H1 (cell line): ENCODE results near the gene SMG1. TPM values are rescaled to one million over a fixed set of nuclear protein-coding genes. Genes with fewer than 3 reads are reported as not detected.
"Not testable (repeated sequence)": the region's sequence is repeated elsewhere in the genome, so short reads cannot be mapped to it uniquely, and the experiment has no call there.

ENCODE experiments used
- CTCF ChIA-PET: fragments of 300-600 bp; sonication (Branson Sonifier 250); formaldehyde crosslinking; loops from one replicate; lab custom pipeline; 2021; ENCODE audit not compliant: partially characterized antibody; lab: Charles Lee
- POLR2A ChIA-PET: fragments of 300-600 bp; sonication (Branson Sonifier 250); formaldehyde crosslinking; loops from one replicate; lab custom pipeline; 2021; ENCODE audit warnings: inconsistent platforms; ENCODE audit not compliant: partially characterized antibody; lab: Charles Lee
- DNase-seq, 2 experiments: peaks; one replicate each; pipeline versions ENCODE4 v3.0.0 to v3.0.0-alpha.2; 2010 to 2022; ENCODE audit warnings: low spot score in 2 of 2, low read depth in 1 of 2, mixed read lengths in 1 of 2
- FAIRE-seq: peaks from 2 replicates; lab custom pipeline; 2011; peaks lifted over from hg19 to GRCh38; lab: Jason Lieb, UNC
- H2AFZ ChIP-seq: 2 replicates; pipeline ENCODE4 v1.8.1; 2012; ENCODE audit warnings: low read length, inconsistent platforms
- H2AK5ac ChIP-seq: 2 replicates; pipeline ENCODE4 v1.6.1; 2013; ENCODE audit warnings: low read depth, low read length
- H2BK120ac ChIP-seq: replicated peaks from 2 replicates; pipeline ENCODE3; 2013; ENCODE audit warnings: low read depth, low read length, inconsistent platforms
- H2BK12ac ChIP-seq: 2 replicates; pipeline ENCODE4 v1.6.1; 2013; ENCODE audit warnings: low read depth, low read length
- H2BK15ac ChIP-seq: 2 replicates; pipeline ENCODE4 v1.6.1; 2013; ENCODE audit warnings: low read length
- H2BK20ac ChIP-seq: 2 replicates; pipeline ENCODE4 v1.6.1; 2013; ENCODE audit warnings: low read length
- H2BK5ac ChIP-seq: 2 replicates; pipeline ENCODE4 v1.6.1; 2013; ENCODE audit warnings: low read depth, low read length
- H3K14ac ChIP-seq: 2 replicates; pipeline ENCODE4 v1.6.1; 2013; ENCODE audit warnings: inconsistent platforms; ENCODE audit not compliant: insufficient read length
- H3K18ac ChIP-seq: 2 replicates; pipeline ENCODE4 v1.6.1; 2013; ENCODE audit warnings: low read length; ENCODE audit errors: extremely low read depth
- H3K23ac ChIP-seq: 2 replicates; pipeline ENCODE4 v1.6.1; 2013; ENCODE audit warnings: inconsistent platforms; ENCODE audit not compliant: insufficient read length
- H3K23me2 ChIP-seq: 2 replicates; pipeline ENCODE4 v1.6.1; 2013; ENCODE audit warnings: low read depth, low read length
- H3K27ac ChIP-seq: 2 replicates; pipeline ENCODE4 v1.6.1; 2011; ENCODE audit warnings: low read depth, low read length, inconsistent platforms
- H3K27me3 ChIP-seq, 4 experiments: replicated peaks in 1 of 4; 1 replicate in 1 of 4; 2 replicates in 3 of 4; pipeline versions ENCODE4 v1.6.1 to v1.8.1; 2011 to 2013; ENCODE audit warnings: low read length in 3 of 4, mild to moderate bottlenecking in 3 of 4, inconsistent platforms in 2 of 4, mixed read lengths in 2 of 4, moderate library complexity in 1 of 4; ENCODE audit not compliant: control insufficient read depth in 3 of 4, insufficient read depth in 3 of 4; ENCODE audit errors: extremely low read depth in 1 of 4
- H3K36me3 ChIP-seq, 4 experiments: 2 replicates each; pipeline versions ENCODE4 v1.6.1 to v1.8.1; 2011 to 2013; ENCODE audit warnings: mild to moderate bottlenecking in 4 of 4, low read length in 3 of 4, moderate library complexity in 2 of 4, control low read depth in 1 of 4, inconsistent platforms in 1 of 4; ENCODE audit not compliant: insufficient read depth in 4 of 4, control insufficient read depth in 2 of 4
- H3K4ac ChIP-seq: replicated peaks from 2 replicates; pipeline ENCODE3; 2013; ENCODE audit warnings: low read length, low read depth, mixed read lengths, inconsistent platforms; ENCODE audit not compliant: insufficient read length
- H3K4me1 ChIP-seq, 4 experiments: replicated peaks in 1 of 4; 1 replicate in 1 of 4; 2 replicates in 3 of 4; pipeline versions ENCODE4 v1.6.1 to v1.8.1; 2011 to 2013; ENCODE audit warnings: low read length in 3 of 4, inconsistent platforms in 2 of 4, mixed read lengths in 1 of 4; ENCODE audit not compliant: insufficient read depth in 4 of 4, control insufficient read depth in 3 of 4
- H3K4me2 ChIP-seq, 2 experiments: 2 replicates each; pipeline versions ENCODE4 v1.6.1 to v1.8.1; 2011 to 2013; ENCODE audit warnings: low read depth in 2 of 2, low read length in 2 of 2, control low read depth in 1 of 2, inconsistent platforms in 1 of 2, mild to moderate bottlenecking in 1 of 2; ENCODE audit not compliant: insufficient read depth in 1 of 2
- H3K4me3 ChIP-seq, 4 experiments: fragments of 200-600, 300-600 bp in 1 of 4; sonication (generic), shearing (Covaris generic), sonication (Bioruptor Twin) in 1 of 4; 2 replicates each; pipeline versions ENCODE4 v1.5.1 to v1.8.1; 2011 to 2016; ENCODE audit warnings: low read length in 4 of 4, low read depth in 3 of 4, control low read depth in 2 of 4, inconsistent platforms in 2 of 4, mild to moderate bottlenecking in 2 of 4, mixed read lengths in 1 of 4, moderate library complexity in 1 of 4; ENCODE audit not compliant: insufficient read depth in 2 of 4; ENCODE audit errors: extremely low read depth in 1 of 4
- H3K56ac ChIP-seq: replicated peaks from 2 replicates; pipeline ENCODE3; 2013; ENCODE audit warnings: low read depth, mild to moderate bottlenecking, mixed read lengths, low read length, inconsistent platforms; ENCODE audit not compliant: insufficient read length
- H3K79me1 ChIP-seq: 2 replicates; pipeline ENCODE4 v1.6.1; 2013; ENCODE audit warnings: low read depth, low read length, control low read depth
- H3K79me2 ChIP-seq, 2 experiments: 2 replicates each; pipeline versions ENCODE4 v1.6.1 to v1.8.1; 2012 to 2013; ENCODE audit warnings: low read length in 2 of 2, mild to moderate bottlenecking in 2 of 2, inconsistent platforms in 1 of 2; ENCODE audit not compliant: insufficient read depth in 2 of 2, control insufficient read depth in 1 of 2
- H3K9ac ChIP-seq, 4 experiments: replicated peaks in 1 of 4; 1 replicate in 1 of 4; 2 replicates in 3 of 4; pipeline versions ENCODE4 v1.6.1 to v1.8.1; 2011 to 2013; ENCODE audit warnings: low read depth in 3 of 4, low read length in 3 of 4, control low read depth in 2 of 4, mild to moderate bottlenecking in 2 of 4, moderate library complexity in 2 of 4, inconsistent platforms in 1 of 4; ENCODE audit errors: extremely low read depth in 1 of 4
- H3K9me3 ChIP-seq, 2 experiments: 2 replicates each; pipeline versions ENCODE4 v1.6.1 to v1.8.1; 2012 to 2013; ENCODE audit warnings: mild to moderate bottlenecking in 2 of 2, moderate library complexity in 2 of 2, control low read depth in 1 of 2, inconsistent platforms in 1 of 2, low read depth in 1 of 2, low read length in 1 of 2, mixed read lengths in 1 of 2; ENCODE audit not compliant: insufficient read depth in 2 of 2
- H4K20me1 ChIP-seq, 2 experiments: replicated peaks in 1 of 2; 2 replicates each; pipeline versions ENCODE3 to v1.8.1; 2011 to 2013; ENCODE audit warnings: inconsistent platforms in 2 of 2, low read length in 2 of 2, mild to moderate bottlenecking in 1 of 2; ENCODE audit not compliant: insufficient read depth in 2 of 2, control insufficient read depth in 1 of 2
- H4K5ac ChIP-seq: 2 replicates; pipeline ENCODE4 v1.6.1; 2013; ENCODE audit warnings: low read length, low read depth, mixed read lengths, inconsistent platforms; ENCODE audit not compliant: insufficient read length
- H4K8ac ChIP-seq: 2 replicates; pipeline ENCODE4 v1.8.0; 2013; ENCODE audit warnings: mild to moderate bottlenecking, moderate library complexity, low read length, inconsistent platforms; ENCODE audit not compliant: insufficient read depth; ENCODE audit errors: extremely low read depth
- H4K91ac ChIP-seq: replicated peaks from 2 replicates; pipeline ENCODE3; 2013; ENCODE audit warnings: low read length, mixed read lengths, inconsistent platforms; ENCODE audit not compliant: insufficient read length
- WGBS, 2 experiments: shearing (Covaris generic) in 1 of 2; methylation state at CpG; one replicate each; pipeline versions ENCODE4 v1.1.6 to v1.1.7; 2013 to 2015; ENCODE audit warnings: low lambda C conversion rate in 2 of 2, mixed read lengths in 2 of 2, inconsistent platforms in 1 of 2, low coverage in 1 of 2, missing lambda C conversion rate in 1 of 2; ENCODE audit not compliant: insufficient replicate concordance in 2 of 2, insufficient coverage in 1 of 2, insufficient read length in 1 of 2; ENCODE audit errors: extremely low coverage in 1 of 2, missing lambda C conversion rate in 1 of 2; 5-methylcytosine and 5-hydroxymethylcytosine counted together
- polyA plus RNA-seq, 7 experiments: library from polyadenylated mRNA; depleted of rRNA in 3 of 7; stranded (reverse) in 5 of 7; unstranded in 2 of 7; fragments of >200 nt in 5 of 7; fragments of 200-250 nt in 2 of 7; gene quantifications; 1 replicate in 5 of 7; 2 replicates in 1 of 7; 4 replicates in 1 of 7; pipeline versions ENCODE4 v1.2.1 to v1.2.3, GENCODE V29; 2011 to 2013; ENCODE audit warnings: missing spikeins in 2 of 7, mixed read lengths in 2 of 7
- total RNA-seq: library from RNA; stranded (reverse); fragmentation: NEBNext Ultra II Directional; extraction: Animal tissue kit (Norgen Biotek cat#: 25700); gene quantifications from 2 replicates; pipeline ENCODE4 v1.2.1, GENCODE V29; 2021

Gene SMG1
- total and polyA plus RNA-seq, 2 of the 8 experiments (the other 6 are each of a cell fraction or from before 2014, with no cell fraction given), result 14.9 to 90.6 TPM

GRCh38 chr16:18902778-18903177, 23.4 kb downstream of the SMG1 start:
- H3K27me3 ChIP-seq, H3K9me3 ChIP-seq, H3K14ac ChIP-seq, H3K4me3 ChIP-seq, H4K8ac ChIP-seq, H3K23me2 ChIP-seq, H3K27ac ChIP-seq, H2BK20ac ChIP-seq, H3K4ac ChIP-seq, DNase-seq, H3K18ac ChIP-seq, FAIRE-seq, H2BK12ac ChIP-seq, H3K36me3 ChIP-seq, H2BK5ac ChIP-seq, H2AK5ac ChIP-seq, H3K9ac ChIP-seq, H3K56ac ChIP-seq, H2BK15ac ChIP-seq, H3K4me1 ChIP-seq, H3K79me1 ChIP-seq, H4K91ac ChIP-seq, H2BK120ac ChIP-seq, H3K23ac ChIP-seq, H3K4me2 ChIP-seq, H2AFZ ChIP-seq, CTCF ChIA-PET, H4K5ac ChIP-seq, H4K20me1 ChIP-seq: not testable (repeated sequence)
- H3K79me2 ChIP-seq, result peaks cover 0 to 90% of the 10 kb centered on the region in 2 experiments; a peak in 3 of 4 replicates
- POLR2A ChIA-PET, result interaction anchor here (1.3 kb wide), 1 partner anchor 101 kb away, joined by 3 read pairs; no protein-coding TSS in a partner anchor
- 92% methylated on average over 7 of the region's 7 CpGs; no CpG with 5 or more reads in 1 of the 2 experiments for WGBS, 2 experiments

GRCh38 chr16:18902044-18902443, 24.2 kb downstream of the SMG1 start:
- H2BK120ac ChIP-seq, H3K4me1 ChIP-seq, H2BK12ac ChIP-seq, H3K9me3 ChIP-seq, H2BK5ac ChIP-seq, H2BK15ac ChIP-seq, H3K4ac ChIP-seq, POLR2A ChIA-PET, H3K79me1 ChIP-seq, H3K18ac ChIP-seq, H3K4me2 ChIP-seq, H3K36me3 ChIP-seq, H3K4me3 ChIP-seq, H4K5ac ChIP-seq, H4K8ac ChIP-seq, H3K14ac ChIP-seq, H3K23ac ChIP-seq, H3K27ac ChIP-seq, H3K23me2 ChIP-seq, H2AK5ac ChIP-seq, FAIRE-seq, H3K27me3 ChIP-seq, H3K9ac ChIP-seq, H2AFZ ChIP-seq, CTCF ChIA-PET, H2BK20ac ChIP-seq, H3K56ac ChIP-seq, H4K91ac ChIP-seq, DNase-seq, H4K20me1 ChIP-seq: not testable (repeated sequence)
- peaks cover 0 to 86% of the 10 kb centered on the region in 2 experiments; a peak in 3 of 4 replicates for H3K79me2 ChIP-seq
- 93% methylated on average over 3 of the region's 3 CpGs; no CpG with 5 or more reads in 1 of the 2 experiments for WGBS, 2 experiments
